Osteoblast (primary cell): ENCODE data around the gene BCAS4. TPM values are rescaled to one million over a fixed set of nuclear protein-coding genes. Genes with fewer than 3 reads are reported as not detected.
A peak's percentile ranks its signal among the peaks of the same experiment; 100 is the strongest.

Source experiments
- DNase-seq: peaks from one replicate; pipeline ENCODE4 v3.0.0; 2011; ENCODE audit warnings: low spot score, mixed read lengths; ENCODE audit not compliant: insufficient read length; ENCODE audit errors: missing footprints
- H2AFZ ChIP-seq: 2 replicates; pipeline ENCODE4 v1.6.0; 2011; ENCODE audit warnings: mild to moderate bottlenecking, low read length
- H3K27ac ChIP-seq: 2 replicates; pipeline ENCODE4 v1.5.1; 2011; ENCODE audit warnings: mild to moderate bottlenecking, low read depth, low read length, moderate library complexity
- H3K27me3 ChIP-seq: 2 replicates; pipeline ENCODE4 v1.6.0; 2012; ENCODE audit warnings: mild to moderate bottlenecking, control low read depth, inconsistent platforms, low read length, moderate library complexity; ENCODE audit not compliant: insufficient read depth
- H3K36me3 ChIP-seq: 2 replicates; pipeline ENCODE4 v1.5.1; 2011; ENCODE audit warnings: mild to moderate bottlenecking, low read length, control low read depth, moderate library complexity; ENCODE audit not compliant: insufficient read depth
- H3K4me1 ChIP-seq: 2 replicates; pipeline ENCODE4 v1.5.1; 2011; ENCODE audit warnings: mild to moderate bottlenecking, low read length, control low read depth, moderate library complexity; ENCODE audit not compliant: insufficient read depth
- H3K4me2 ChIP-seq: 2 replicates; pipeline ENCODE4 v1.6.0; 2011; ENCODE audit warnings: mild to moderate bottlenecking, low read length; ENCODE audit not compliant: insufficient read depth
- H3K4me3 ChIP-seq: fragments of 200-600 bp; sonication (generic); 3 replicates; pipeline ENCODE4 v1.5.1; 2012; ENCODE audit warnings: mild to moderate bottlenecking, low read length, inconsistent platforms; ENCODE audit not compliant: insufficient read depth
- H3K79me2 ChIP-seq: 2 replicates; pipeline ENCODE4 v1.6.0; 2012; ENCODE audit warnings: mild to moderate bottlenecking, low read length, control low read depth, inconsistent platforms; ENCODE audit not compliant: insufficient read depth
- H3K9me3 ChIP-seq: 2 replicates; pipeline ENCODE4 v1.5.1; 2011; ENCODE audit warnings: low read depth, low read length, control low read depth
- H4K20me1 ChIP-seq: 2 replicates; pipeline ENCODE4 v1.6.0; 2012; ENCODE audit warnings: mild to moderate bottlenecking, low read length, control low read depth; ENCODE audit not compliant: insufficient read depth
- total RNA-seq: library from RNA; depleted of rRNA; stranded (reverse); fragments of >200 nt; gene quantifications from 2 replicates; pipeline ENCODE4 v1.2.3, GENCODE V29; 2012
- TF ChIP-seq, protein P1 (sequence below): IDR thresholded peaks from 2 replicates; pipeline ENCODE4 v1.5.1; 2011; ENCODE audit warnings: mild to moderate bottlenecking, low read depth, low read length, moderate library complexity; ENCODE audit errors: extremely low read depth

Gene BCAS4
- total RNA-seq, 1 donor, result 2.9 TPM

DNA sequence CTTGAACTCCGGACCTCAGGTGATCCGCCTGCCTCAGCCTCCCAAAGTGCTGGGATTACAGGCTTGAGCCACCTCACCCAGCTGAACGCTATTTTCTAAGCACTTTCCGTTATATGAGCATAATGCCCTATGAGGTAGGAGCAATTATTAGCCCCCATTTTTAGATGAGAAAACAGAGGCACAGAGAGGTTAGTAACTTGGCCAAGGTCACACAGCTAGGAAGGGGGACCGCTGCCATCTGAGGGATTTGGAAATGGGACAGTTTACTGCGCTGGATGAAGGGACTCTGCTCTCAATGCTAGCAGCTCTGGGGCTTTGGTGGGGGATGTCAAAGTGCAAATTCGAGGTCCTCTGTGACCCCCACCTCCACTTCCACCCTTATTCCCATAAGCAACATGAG, 62.5 kb downstream of the BCAS4 start:
- Histone ChIP-seq H3K4me3 (no peak overlapping the region), H3K9me3 (no peaks in the 10 kb centered on the region), H3K27ac (no peak overlapping the region), H3K4me2 (no peak overlapping the region), H4K20me1 (peaks cover 8% of the 10 kb centered on the region), H3K79me2 (no peaks in the 10 kb centered on the region), H3K27me3 (no peaks in the 10 kb centered on the region), H2AFZ (no peak overlapping the region), H3K36me3 (no peaks in the 10 kb centered on the region), H3K4me1 (no peaks in the 10 kb centered on the region)
- TF ChIP-seq, protein P1, sequence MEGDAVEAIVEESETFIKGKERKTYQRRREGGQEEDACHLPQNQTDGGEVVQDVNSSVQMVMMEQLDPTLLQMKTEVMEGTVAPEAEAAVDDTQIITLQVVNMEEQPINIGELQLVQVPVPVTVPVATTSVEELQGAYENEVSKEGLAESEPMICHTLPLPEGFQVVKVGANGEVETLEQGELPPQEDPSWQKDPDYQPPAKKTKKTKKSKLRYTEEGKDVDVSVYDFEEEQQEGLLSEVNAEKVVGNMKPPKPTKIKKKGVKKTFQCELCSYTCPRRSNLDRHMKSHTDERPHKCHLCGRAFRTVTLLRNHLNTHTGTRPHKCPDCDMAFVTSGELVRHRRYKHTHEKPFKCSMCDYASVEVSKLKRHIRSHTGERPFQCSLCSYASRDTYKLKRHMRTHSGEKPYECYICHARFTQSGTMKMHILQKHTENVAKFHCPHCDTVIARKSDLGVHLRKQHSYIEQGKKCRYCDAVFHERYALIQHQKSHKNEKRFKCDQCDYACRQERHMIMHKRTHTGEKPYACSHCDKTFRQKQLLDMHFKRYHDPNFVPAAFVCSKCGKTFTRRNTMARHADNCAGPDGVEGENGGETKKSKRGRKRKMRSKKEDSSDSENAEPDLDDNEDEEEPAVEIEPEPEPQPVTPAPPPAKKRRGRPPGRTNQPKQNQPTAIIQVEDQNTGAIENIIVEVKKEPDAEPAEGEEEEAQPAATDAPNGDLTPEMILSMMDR, result no peak
- no peak for DNase-seq

DNA sequence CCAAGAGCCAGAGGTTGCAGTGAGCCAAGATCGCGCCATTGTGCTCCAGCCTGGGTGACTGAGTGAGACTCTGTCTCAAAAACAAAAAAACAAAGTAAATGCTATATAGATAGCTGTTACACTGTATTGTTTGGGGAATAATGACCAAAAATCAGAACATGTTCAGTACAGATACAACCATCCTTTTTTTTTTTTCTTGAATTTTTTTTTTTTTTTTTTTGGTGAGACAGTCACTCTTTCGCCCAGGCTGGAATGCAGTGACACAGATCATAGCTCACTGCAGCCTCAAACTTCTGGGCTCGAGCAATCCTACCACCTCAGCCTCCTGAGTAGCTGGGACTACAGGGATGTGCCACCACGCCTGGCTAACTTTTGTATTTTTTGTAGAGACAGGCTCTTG, 63.7 kb downstream of the BCAS4 start:
- DNase-seq, result no peak
- Histone ChIP-seq H3K36me3 (no peaks in the 10 kb centered on the region), H4K20me1 (peaks cover 8% of the 10 kb centered on the region), H3K4me2 (no peak overlapping the region), H3K27ac (no peak overlapping the region), H3K9me3 (no peaks in the 10 kb centered on the region), H3K27me3 (no peaks in the 10 kb centered on the region), H3K79me2 (no peaks in the 10 kb centered on the region), H3K4me3 (no peak overlapping the region), H2AFZ (no peak overlapping the region), H3K4me1 (no peaks in the 10 kb centered on the region)
- TF ChIP-seq, protein P1, result no peak

DNA sequence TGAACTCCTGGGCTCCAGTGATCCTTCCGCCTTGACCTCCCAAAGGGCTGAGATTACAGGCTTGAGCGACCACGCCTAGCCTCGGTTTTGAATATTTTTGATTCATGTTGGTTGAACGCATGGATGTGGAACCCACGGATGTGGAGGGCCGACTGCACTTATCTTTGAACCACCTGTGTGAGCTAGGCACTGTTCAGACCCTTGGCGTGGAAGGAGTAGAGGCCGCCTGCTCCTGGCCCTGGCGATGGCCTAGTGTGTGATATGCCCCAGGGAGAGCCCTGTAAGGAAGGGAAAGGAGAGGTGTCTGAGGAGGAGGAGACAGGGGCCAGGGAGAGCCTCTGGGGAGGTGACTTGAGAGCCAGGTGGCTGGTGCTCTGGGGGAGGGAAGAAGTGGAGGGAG, 64.3 kb downstream of the BCAS4 start:
- Histone ChIP-seq H3K4me2 (no peak overlapping the region), H3K4me1 (no peaks in the 10 kb centered on the region), H3K27ac (no peak overlapping the region), H3K4me3 (no peak overlapping the region), H3K79me2 (no peaks in the 10 kb centered on the region), H3K27me3 (no peaks in the 10 kb centered on the region), H2AFZ (no peak overlapping the region), H3K36me3 (no peaks in the 10 kb centered on the region), H4K20me1 (peaks cover 8% of the 10 kb centered on the region), H3K9me3 (no peaks in the 10 kb centered on the region)
- DNase-seq, result peak; percentile 2
- TF ChIP-seq, protein P1, result no peak

DNA sequence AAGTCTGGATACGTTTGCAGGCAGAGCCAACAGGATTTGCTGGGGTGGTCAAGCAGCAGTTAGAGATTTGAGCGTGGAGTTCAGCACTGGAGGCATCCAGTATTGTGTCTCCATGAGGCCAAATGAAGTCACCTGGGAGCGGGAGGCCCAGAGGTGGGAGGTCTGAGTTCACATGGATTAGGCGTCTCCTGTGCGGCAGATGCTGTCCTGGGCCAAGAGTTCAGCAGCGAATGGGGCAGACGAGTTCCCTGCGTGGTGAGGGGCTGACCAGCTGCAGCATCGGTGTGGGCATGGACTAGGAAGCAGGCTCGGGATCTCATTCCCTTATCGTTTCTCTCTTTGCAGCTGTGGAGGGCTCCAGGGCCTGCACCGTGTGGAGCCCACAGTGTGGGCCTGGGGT, 66.2 kb downstream of the BCAS4 start:
- DNase-seq, result peak; percentile 60
- Histone ChIP-seq H3K27me3 (no peaks in the 10 kb centered on the region), H3K4me1 (no peaks in the 10 kb centered on the region), H3K27ac (no peak overlapping the region), H2AFZ (no peak overlapping the region), H3K36me3 (no peaks in the 10 kb centered on the region), H3K4me3 (no peak overlapping the region), H3K4me2 (no peak overlapping the region), H3K79me2 (no peaks in the 10 kb centered on the region), H4K20me1 (peaks cover 3% of the 10 kb centered on the region), H3K9me3 (no peaks in the 10 kb centered on the region)
- TF ChIP-seq, protein P1, result no peak
